AG09309 (cell line): ENCODE data around the gene HSD17B12.

Source experiments
- DNase-seq: peaks from one replicate; pipeline ENCODE4 v3.0.0-alpha.2; 2010; ENCODE audit warnings: low read depth
- H3K4me3 ChIP-seq: 2 replicates; pipeline ENCODE4 v1.5.1; 2011; ENCODE audit warnings: mild to moderate bottlenecking, low read depth, low read length, moderate library complexity; ENCODE audit not compliant: control insufficient read depth
- TF ChIP-seq, protein P1 (sequence below): IDR thresholded peaks from 2 replicates; pipeline ENCODE4 v1.5.1; 2011; ENCODE audit warnings: mild to moderate bottlenecking, low read depth, low read length, inconsistent platforms; ENCODE audit not compliant: insufficient read depth, control insufficient read depth; ENCODE audit errors: missing control alignments

HSD17B12 gene

DNA sequence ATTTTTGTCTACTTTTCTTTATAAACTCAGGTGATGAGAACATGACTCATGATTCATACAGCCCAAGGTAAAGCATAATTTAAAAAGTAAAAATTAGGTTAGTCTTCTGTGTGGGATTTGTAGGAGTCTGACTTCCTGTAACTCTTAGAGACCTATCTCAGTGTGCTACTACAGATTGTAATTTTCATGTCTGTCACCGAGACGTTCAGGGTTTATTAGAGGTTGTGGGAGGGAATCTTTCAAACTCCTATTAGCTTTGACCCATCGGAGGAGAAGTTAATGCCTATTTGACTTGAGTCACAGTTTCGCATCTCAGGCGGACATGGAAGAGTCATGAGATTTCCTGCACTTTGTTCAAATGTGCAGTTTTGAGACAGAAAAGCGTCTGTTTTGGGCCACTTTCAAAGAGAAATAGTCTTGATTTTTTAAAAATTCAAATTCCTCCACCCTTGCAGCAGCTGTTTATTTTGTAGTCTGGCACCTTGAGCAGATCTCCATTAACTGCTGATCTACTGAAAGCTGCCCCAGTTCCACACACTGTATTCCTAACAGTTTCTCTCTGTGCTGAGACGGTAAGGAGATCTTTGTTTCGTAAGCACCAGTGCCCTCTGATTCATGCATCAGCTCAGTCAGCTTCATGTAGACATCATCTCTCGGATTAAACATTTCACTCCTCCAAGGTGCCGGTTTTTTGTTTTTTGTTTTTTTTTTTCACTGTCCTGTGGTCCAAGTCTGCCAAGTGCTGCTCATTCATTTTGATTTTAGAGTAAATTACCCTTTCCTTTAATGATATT is 224.4 kb downstream of the HSD17B12 start:
- peak; percentile 25 for DNase-seq
- TF ChIP-seq, protein P1, sequence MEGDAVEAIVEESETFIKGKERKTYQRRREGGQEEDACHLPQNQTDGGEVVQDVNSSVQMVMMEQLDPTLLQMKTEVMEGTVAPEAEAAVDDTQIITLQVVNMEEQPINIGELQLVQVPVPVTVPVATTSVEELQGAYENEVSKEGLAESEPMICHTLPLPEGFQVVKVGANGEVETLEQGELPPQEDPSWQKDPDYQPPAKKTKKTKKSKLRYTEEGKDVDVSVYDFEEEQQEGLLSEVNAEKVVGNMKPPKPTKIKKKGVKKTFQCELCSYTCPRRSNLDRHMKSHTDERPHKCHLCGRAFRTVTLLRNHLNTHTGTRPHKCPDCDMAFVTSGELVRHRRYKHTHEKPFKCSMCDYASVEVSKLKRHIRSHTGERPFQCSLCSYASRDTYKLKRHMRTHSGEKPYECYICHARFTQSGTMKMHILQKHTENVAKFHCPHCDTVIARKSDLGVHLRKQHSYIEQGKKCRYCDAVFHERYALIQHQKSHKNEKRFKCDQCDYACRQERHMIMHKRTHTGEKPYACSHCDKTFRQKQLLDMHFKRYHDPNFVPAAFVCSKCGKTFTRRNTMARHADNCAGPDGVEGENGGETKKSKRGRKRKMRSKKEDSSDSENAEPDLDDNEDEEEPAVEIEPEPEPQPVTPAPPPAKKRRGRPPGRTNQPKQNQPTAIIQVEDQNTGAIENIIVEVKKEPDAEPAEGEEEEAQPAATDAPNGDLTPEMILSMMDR = no peak
- no peak overlapping the region for H3K4me3 ChIP-seq

DNA sequence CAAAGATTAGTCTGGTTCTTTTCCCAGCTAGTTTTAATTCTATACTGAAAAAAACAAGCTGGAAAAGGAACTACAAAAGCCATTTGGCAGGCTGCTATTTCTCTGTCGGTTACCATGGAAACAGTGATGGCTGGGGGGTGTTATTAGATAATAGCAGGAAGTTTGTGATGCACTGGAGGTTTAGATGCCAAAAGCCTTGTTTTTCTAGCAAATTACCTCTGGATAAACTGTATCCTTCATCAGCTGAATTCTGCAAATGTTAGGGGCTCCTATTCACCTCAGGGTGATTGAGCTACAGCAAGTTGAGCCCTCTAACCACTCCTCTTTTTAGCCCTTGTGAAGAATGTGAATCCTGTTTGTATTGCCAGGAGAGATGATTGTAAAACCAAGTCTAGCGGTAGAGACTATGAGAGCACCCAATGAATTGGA is 225.3 kb downstream of the HSD17B12 start:
- DNase-seq = no peak
- TF ChIP-seq, protein P1 = no peak
- H3K4me3 ChIP-seq = no peak overlapping the region
